DMS53 treated with DMSO at 0.1 percent for 48 hours (cell line): ENCODE measurements around the gene HOOK2.

Experiments
- DNase-seq: peaks from one replicate; lab custom pipeline; 2025; ENCODE audit not compliant: unreplicated experiment; lab: John Stamatoyannopoulos, UW

HOOK2 gene

GRCh38 chr19:12783291-12783848, 8.0 kb upstream of the HOOK2 start:
- DNase-seq, result no peak

- no peak for DNase-seq
Measured at GRCh38 chr19:12782424-12783290, 7.3 kb upstream of the HOOK2 start.

- peak; percentile 12 for DNase-seq
Measured at GRCh38 chr19:12782174-12782423, 6.7 kb upstream of the HOOK2 start.

DNA sequence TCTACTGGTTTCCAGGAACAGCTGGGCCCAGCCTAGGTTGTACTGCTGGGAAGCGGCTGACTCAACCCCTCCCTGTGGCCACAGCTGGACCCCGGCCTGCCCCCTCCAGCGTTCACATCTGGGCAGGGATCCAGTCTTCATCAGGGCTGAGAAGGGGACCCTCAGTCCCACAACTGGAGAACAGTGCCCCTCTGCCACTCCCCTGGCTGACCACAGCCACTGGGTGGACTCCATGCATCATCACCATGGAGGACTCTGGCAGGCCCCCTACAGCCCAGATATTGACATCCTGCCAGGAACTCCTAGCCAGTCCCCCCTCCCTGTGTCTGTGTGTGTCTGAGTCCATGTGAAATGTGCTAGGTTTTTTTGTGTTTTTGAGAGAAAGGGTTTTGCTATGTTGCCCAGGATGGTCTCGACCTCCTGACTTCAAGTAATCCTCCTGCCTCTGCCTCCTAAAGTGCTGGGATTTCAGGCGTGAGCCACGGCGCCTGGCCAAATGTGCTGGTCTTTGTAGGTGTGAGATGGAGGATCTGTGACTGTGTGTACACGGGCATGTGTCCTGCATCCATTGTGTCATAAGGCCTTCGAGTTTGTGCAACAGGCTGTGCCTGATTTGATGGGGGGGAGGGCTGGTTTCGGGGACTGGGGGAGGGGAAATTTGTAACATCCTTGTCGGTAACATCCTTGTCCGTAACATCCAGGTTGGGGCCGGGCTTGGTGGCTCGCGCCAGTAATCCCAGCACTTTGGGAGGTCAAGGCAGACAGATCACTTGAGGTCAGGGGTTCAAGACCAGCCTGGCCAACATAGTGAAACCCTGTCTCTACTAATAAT, 4.0 kb upstream of the HOOK2 start:
- DNase-seq, result no peak

DNA sequence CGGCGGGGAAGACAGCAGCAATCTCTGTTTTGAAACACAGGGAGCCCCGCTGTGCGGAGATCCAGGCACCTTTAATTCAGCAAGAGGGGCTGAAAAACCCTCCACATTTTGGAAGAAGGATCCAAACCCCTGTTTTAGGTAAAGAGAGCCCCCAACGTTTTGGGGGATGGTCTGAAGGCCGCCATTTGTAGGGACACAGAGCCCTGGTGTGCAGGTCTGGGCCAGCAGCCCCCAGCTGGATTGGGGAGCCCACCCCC, 3.5 kb upstream of the HOOK2 start:
- DNase-seq, result no peak

DNA sequence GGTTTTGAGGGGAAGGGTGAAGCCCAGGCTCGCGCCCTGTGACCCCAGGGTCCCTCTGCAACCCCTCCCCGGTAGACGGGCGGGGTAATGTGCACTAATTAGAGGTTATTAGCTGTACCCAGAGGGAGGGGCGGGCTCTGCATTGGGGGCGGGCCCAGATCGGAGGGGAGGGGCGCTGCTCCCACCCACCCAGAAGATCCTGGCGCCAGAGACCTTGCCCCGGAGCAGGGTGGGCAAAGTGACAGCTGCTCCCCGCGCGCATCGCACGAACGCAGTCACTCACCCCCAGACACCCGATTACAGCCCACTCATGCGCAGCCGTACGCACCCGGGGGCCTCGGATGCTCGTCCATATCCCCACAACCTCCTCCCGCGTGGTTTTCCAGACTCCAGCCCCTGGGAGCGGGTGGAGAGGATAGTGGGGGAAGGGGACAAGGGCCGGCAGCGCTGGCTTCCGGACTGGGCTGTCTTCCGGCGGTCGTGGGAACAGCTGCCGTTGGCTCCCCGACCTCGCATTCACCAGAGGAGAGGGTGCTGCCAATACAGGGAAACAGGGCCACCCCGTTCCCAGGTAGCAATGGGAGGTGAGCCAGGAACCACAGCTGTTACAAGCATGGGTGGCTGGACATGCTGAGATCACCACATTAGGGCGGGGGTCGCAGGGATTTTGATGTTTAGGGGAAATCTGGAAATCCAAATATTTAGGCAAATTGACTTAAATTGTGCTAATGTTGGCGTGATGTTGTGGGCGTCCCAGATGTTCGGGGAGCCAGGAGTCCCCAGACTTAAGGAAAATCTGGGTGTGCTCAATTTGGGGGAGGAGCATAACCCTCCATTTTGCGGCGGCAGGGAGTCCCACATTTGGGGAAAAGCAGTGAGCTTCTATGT, 2.9 kb upstream of the HOOK2 start:
- peak; percentile 40 for DNase-seq

GRCh38 chr19:12777217-12778016, 2.1 kb upstream of the HOOK2 start:
- DNase-seq, result peak; percentile 56

GRCh38 chr19:12773571-12773970, 1.8 kb downstream of the HOOK2 start:
- DNase-seq, result no peak

GRCh38 chr19:12772323-12772722, 3.0 kb downstream of the HOOK2 start:
- DNase-seq, result no peak

DNA sequence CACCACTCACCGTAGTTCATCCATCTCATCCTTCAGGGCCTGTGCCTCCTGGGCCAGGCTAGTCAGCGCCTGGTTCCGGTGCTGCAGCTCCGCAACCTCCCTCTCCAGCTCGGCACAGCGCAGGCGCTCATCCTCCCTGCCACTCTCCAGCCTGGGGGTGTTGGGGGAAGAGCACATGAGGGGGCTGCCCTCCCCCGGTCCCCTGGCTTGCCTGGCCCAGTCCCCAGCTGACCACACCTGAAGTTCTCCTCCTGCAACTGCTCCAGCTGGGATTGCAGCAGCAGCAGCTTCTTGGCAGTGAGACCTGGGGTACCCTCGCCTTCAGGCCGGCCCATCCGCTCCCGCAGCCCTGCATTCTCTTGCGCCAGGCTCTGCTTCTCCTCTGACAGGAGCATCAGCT, 4.4 kb downstream of the HOOK2 start:
- DNase-seq, result no peak

GRCh38 chr19:12769689-12770088, 5.7 kb downstream of the HOOK2 start:
- peak; percentile 67 for DNase-seq

- DNase-seq, result no peak
Measured at GRCh38 chr19:12767666-12768065, 7.7 kb downstream of the HOOK2 start.

DNA sequence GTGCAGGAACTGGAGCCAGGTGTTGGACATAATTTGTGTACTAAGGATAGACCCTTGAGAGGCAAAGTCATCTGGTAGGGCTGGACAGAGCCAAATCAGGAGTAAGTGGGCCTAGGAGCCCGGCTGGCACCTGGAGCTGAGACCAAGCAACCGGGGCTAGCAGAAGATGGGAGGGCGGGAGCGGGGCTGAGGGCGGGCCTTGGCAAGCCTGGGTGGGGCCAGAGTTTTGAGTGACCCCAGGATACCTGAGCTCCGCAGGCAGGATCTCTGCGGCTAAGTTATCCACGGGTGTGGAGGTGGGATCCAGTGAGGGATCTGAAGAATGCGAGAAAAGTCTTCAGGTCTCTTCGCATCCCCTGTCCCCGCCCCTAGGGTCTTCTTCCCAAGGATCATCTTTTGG, 8.2 kb downstream of the HOOK2 start:
- DNase-seq, result no peak

DNA sequence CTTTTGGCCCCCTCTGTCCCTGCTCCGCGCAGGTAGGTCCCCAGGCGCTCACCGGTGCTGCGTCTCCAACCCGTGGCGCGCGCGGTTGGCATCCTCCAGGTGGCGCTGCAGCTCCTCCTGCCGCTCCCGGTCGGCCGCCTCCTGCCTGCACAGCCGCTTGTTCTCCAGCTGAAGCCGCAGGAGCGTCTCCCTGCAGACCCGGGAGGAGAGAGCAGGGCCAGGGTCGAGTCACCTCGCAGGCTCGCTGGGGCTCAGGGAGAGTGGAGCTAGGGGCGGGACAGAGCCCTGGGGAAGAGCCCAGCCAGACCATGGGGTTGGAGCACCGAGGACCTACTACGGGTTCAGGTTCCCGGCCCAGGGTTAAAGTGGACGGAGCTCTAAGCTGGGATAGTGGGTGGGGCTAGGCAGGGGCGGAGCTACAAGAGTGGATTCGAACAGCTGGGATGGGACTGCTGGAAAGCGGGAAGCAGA, 9.3 kb downstream of the HOOK2 start:
- peak; percentile 66 for DNase-seq

GRCh38 chr19:12764698-12765097, 10.7 kb downstream of the HOOK2 start:
- no peak for DNase-seq

DNA sequence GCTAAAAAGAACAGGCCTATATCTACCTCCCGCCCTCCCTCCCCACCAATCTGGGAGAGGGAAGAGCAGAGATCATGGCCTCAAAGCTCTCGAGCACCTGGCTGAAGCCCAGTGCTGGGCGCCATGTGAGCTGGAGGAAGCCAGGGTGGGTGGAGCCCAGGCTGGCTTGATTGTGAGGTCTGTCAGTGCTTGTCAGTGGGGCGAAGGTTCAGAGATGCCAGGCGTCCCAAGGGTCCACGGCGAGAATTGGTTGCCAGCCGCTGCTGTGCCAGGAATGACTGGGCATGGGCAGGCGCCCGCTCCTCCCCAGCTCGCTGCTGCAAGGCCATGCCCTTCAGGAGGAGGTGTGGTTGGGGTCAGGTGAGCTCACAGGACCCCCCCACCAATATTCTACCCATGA, 12.3 kb downstream of the HOOK2 start:
- no peak for DNase-seq

- DNase-seq, result no peak
Measured at GRCh38 chr19:12759686-12760085, 15.7 kb downstream of the HOOK2 start.

- peak; percentile 37 for DNase-seq
Measured at GRCh38 chr19:12757544-12758274, 17.6 kb downstream of the HOOK2 start.

DNA sequence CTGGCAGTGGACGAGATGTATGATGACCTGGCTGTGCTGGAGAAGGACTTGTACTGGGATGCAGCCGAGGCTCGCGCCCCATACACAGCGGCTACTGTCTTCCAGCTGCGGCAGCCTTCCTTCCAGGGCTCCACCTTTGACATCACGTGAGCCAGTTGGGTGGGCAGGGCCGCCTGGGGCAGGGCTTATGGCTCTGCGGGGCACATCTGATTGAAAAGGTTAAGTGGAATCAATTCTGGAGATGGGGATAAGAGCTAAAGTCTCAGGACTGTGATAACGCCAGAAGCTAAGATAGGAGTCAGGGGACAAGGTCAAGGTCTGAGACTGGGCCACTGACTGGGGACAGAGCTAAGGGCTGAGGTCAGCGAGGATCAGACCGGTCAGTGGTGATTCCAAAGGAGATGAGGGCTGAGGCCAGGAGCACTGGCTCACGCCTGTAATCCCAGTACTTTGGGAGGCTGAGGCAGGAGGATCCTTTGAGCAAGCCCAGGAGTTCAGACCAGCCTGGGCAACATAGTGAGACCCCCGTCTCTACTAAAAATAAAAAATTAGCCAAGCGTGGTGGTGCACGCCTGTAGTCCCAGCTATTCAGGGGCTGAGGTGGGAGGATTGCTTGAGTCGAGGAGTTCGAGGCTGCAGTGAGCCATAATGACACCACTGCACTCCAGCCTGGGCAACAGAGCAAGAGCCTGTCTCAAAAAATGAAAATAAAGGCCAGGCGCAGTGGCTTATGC, 19.0 kb downstream of the HOOK2 start:
- no peak for DNase-seq
